HG03571 (cell line): ENCODE data around the gene ACIN1.
"Not testable (repeated sequence)": the region's sequence is repeated elsewhere in the genome, so short reads cannot be mapped to it uniquely, and the experiment has no call there.

ENCODE experiments used
- ATAC-seq: cut with Tn5 transposase; IDR thresholded peaks from one replicate; pipeline ENCODE4 v1.9.1; 2021; ENCODE audit not compliant: unreplicated experiment

The ACIN1 gene

GRCh38 chr14:23021889-23022442, 73.0 kb downstream of the ACIN1 start:
- ATAC-seq: no peak

- no peak for ATAC-seq
These were observed 73.5 kb downstream of the ACIN1 start for GRCh38 chr14:23021434-23021833.

DNA sequence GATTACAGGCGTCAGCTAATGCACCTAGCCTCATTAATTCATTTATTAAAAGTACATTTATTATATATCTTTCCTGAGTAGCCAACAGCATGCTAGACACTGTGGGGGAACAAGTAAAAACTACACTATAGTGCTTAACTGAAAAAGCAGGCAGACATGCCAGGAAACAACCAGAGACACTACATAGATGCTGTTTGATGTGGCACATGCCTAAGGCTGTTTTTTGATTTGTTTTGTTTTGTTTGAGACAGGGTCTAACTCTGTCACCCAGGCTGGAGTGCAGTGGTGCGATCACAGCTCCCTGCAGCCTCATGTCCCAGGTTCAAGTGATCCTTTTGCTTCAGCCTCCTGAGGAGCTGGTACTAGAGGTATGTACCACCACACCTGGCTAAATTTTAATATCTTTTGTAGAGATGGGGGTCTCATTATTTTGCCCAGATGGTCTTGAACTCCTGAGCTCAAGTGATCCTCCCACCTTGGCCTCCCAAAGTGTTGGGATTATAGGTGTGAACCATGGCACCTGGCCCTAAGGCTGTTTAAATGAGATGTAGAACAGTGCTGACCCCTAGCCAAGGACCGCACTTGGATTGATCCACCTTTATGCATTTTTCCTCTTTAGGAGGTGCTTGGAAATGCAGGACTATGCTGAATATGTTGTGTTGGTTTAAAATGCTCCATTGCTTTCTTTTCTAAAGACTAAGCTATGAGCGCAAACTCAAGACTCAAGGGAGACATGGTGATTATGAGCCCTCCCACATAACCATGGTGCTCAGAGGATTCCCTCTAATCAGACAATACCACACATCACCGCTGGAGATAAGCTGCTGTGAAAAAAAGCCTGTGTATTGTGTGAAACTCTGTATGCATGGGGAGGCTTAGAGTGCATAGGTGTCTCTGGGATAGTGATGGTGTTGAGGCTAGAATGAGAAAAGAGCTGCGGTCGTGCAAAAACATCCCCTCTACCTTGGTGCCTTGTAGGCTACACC, 74.5 kb downstream of the ACIN1 start:
- no peak for ATAC-seq

GRCh38 chr14:23018107-23018506, 76.8 kb downstream of the ACIN1 start:
- ATAC-seq: no peak

- ATAC-seq: no peak
These were observed 77.8 kb downstream of the ACIN1 start for GRCh38 chr14:23017091-23017490.

GRCh38 chr14:23015618-23016017, 79.3 kb downstream of the ACIN1 start:
- no peak for ATAC-seq

DNA sequence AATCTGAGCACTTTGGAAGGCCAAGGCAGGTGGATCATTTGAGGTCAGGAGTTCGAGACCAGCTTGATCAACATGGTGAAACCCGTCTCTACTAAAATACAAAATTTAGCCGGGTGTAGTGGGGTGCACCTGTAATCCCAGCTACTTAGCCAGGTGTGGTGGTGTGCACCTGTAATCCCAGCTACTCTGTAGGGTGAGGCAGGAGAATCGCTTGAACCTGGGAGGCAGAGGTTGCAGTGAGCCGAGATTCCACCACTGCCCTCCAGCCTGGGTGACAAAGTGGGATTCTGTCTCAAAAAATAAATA, 81.2 kb downstream of the ACIN1 start:
- not testable (repeated sequence) for ATAC-seq

DNA sequence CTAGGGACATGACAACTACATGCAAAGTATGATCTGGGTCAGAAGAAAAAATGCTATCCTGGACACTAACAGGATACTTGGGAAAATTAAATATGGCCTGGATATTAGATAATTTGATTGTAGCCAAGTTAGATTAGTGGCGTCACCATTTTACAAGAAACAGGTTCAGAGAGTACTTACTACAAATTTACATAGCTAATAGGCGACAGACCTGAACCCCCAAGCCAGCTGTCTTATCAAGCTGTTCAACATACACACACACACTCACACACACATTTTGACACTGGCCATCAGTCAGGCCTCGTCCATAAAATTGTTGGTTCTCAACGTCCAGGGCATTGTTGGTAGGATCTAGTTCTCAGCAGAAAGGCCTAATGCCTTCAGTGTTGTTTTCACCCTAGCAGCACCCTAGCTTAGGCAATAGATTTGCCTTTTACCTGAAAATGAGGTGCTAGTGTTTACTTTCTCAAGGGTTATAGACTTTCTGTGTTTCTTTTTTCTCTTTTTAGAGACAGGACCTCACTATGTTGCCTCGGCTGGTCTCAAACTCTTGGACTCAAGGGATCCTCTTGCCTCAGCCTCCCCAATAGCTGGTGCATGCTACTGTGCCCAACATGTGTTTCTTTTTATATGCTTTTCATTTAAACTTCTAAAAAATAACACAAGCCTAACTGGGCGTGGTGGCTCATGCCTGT, 81.7 kb downstream of the ACIN1 start:
- ATAC-seq: no peak

DNA sequence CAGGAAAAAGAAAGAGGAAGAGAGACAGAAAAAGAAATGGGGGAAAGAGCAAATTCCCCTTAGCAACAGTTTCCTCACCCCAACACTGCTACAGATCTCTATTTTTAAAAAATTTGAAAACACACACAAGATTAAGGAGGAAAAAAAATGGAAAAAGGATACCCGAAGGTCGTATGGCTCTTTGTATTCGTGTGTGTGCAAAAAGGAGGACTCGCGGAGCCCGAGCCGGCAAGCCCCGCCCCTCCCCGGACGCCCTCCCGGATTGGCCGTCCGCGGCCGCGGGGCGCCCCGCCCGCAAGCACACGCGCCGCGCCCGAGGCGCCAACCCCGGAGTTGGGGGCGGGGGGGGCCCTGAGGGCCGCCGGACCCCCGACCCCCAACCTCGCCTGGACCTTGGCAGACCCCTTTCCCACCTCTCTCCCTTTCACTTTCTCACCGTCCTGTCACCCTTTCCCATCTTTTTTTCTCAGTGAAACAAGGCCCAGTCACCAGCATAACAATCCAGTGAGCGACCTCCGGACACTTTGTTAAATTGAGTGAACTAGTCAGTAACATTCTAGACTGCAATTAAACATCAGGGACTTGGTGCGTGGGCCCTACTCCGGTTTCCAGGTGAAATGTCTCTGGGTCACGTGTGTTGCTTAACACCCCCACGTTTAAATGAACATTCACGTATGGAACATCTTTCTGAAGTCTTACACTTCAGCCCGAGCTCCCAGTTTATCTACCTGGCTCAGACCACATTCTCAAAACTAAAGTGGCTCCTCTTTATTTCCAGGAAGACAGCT, 84.8 kb downstream of the ACIN1 start, which contains the start of gene C14orf93:
Gene C14orf93, minus strand, starts transcription at position 205 of the 788 bp plus-strand sequence. CDS start 11,120 bp downstream, outside the sequence.
- no peak for ATAC-seq

DNA sequence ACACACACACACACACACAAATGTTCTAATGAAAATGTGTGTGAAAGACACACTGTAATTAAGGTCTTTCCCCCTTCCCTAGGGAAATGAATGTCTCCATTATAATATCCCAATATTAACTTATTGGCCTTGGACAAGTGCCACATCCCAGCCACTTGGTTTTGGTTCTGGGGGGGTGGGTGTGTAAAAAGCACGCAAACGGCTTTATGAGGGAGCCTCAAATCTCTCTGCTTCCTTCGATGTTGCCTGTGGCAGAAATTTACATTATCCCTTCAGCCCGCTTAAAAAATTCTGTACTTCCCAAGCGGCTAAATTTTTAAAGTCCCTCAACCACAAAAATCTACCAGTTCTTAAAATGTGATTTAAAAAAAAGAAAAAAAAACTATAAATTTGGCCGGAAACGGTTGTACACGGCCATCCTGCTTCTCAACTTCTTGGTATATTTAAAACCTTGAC, 85.4 kb downstream of the ACIN1 start:
- ATAC-seq: no peak

GRCh38 chr14:23008831-23009230, 86.1 kb downstream of the ACIN1 start:
- ATAC-seq: no peak
